Mucosa of rectum (tissue), 2 donors: ENCODE measurements around the gene CHURC1.
A peak's percentile ranks its signal among the peaks of the same experiment; 100 is the strongest.

Experiments
- H3K27ac ChIP-seq, 2 donors: one replicate each; pipeline ENCODE4 v1.7.0; 2013; ENCODE audit warnings: inconsistent platforms in 2 of 2, low read depth in 2 of 2, low read length in 2 of 2
- H3K27me3 ChIP-seq, 2 donors: one replicate each; pipeline ENCODE4 v1.7.0; 2013; ENCODE audit warnings: low read length in 2 of 2; ENCODE audit not compliant: control insufficient read depth in 2 of 2, insufficient read depth in 2 of 2
- H3K36me3 ChIP-seq, 2 donors: one replicate each; pipeline ENCODE4 v1.7.0; 2013; ENCODE audit warnings: low read length in 2 of 2; ENCODE audit not compliant: control insufficient read depth in 2 of 2, insufficient read depth in 2 of 2
- H3K4me1 ChIP-seq, 2 donors: one replicate each; pipeline ENCODE4 v1.7.0; 2013; ENCODE audit warnings: low read length in 2 of 2, mild to moderate bottlenecking in 1 of 2; ENCODE audit not compliant: control insufficient read depth in 2 of 2, insufficient read depth in 2 of 2
- H3K4me3 ChIP-seq, 2 donors: one replicate each; pipeline ENCODE4 v1.7.0; 2013; ENCODE audit warnings: low read length in 2 of 2
- H3K9ac ChIP-seq, 2 donors: one replicate each; pipeline ENCODE4 v1.7.0; 2013; ENCODE audit warnings: low read length in 2 of 2, low read depth in 1 of 2, mild to moderate bottlenecking in 1 of 2
- H3K9me3 ChIP-seq, 2 donors: one replicate each; pipeline ENCODE4 v1.7.0; 2013; ENCODE audit warnings: low read length in 2 of 2; ENCODE audit not compliant: control insufficient read depth in 2 of 2
- donor health status: healthy.
- donor health status: Normal muscosa, but diverticular disease.

Gene CHURC1

DNA sequence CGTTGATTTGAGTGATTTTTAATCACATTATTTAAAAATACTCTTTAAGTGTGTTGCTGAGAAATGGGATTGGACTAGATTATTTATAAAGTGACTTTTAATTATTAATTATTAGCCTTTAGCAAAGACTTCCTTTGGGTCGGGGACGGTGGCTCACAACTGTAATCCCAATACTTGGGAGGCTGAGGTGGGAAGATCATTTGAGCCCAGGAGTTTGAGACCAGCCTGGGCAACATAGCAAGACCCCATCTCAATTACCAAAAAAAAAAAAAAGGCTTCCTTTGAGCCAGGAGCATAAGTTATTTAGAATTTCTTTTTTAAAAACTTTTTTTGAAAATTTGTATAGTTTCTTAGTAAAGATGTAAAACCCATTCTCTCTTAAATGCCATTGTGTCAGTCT lies 8.8 kb downstream of the CHURC1 start:
- Histone ChIP-seq H3K27ac (no peak overlapping the region), H3K9ac (no peak overlapping the region), H3K9me3 (no peaks in the 10 kb centered on the region), H3K4me3 (no peak overlapping the region), H3K4me1 (no peaks in the 10 kb centered on the region), H3K27me3 (no peaks in the 10 kb centered on the region), H3K36me3 (peaks cover 21 to 26% of the 10 kb centered on the region in 2 donors)

DNA sequence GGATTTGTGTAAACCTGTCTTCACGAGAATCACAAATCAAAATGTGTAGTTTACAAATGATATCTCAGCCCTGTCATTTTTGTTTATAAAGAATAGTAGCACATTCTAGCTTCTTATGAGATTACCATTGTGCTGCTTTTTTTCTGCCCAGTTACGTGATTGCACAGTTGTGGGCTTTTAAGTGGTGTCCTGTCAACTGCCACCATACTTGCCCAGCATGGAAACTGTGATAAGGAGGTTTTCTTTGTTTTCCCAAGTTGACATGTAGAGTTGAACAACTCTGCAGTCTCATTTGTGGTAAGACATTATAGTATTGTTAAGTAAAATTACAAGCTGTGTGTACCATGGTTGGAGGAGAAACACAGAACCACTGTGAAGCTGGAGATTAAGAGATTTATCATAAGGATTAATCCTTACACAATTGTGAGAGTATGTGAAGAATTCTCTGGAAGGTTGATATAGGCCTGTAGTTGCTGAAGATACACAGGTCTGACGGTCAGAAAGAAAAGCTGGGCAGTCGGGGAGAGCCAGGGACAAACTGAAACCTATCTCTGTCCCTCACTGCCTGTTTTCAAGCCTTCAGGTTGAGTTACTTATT lies 12.2 kb downstream of the CHURC1 start:
- no peaks in the 10 kb centered on the region for H3K27me3 ChIP-seq
- no peak overlapping the region for H3K4me3 ChIP-seq
- H3K9me3 ChIP-seq: no peaks in the 10 kb centered on the region
- peaks cover 0 to 22% of the 10 kb centered on the region in 2 donors for H3K4me1 ChIP-seq
- no peak overlapping the region for H3K9ac ChIP-seq
- no peak overlapping the region for H3K27ac ChIP-seq
- peaks cover 31 to 37% of the 10 kb centered on the region in 2 donors for H3K36me3 ChIP-seq

DNA sequence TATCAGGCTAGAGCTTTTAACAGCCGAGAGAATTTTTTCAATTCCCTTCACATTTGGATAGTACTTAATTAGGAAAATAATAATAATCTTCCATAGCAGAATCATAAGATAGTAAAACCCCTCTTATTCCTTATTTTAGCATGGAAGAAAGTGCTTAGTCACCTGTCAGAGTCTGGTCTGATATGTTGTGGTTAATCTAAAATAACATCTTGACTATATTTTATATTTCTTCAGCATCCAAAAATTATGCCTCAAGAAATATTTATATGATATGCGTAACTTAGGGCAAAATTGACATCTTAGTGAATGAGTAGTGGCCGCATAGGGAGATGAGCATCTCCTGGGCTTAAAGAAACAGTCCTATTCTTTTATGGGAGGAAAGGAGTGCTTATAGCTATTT lies 12.8 kb downstream of the CHURC1 start:
- H3K9ac ChIP-seq: no peak overlapping the region
- H3K36me3 ChIP-seq: peaks cover 33 to 38% of the 10 kb centered on the region in 2 donors

DNA sequence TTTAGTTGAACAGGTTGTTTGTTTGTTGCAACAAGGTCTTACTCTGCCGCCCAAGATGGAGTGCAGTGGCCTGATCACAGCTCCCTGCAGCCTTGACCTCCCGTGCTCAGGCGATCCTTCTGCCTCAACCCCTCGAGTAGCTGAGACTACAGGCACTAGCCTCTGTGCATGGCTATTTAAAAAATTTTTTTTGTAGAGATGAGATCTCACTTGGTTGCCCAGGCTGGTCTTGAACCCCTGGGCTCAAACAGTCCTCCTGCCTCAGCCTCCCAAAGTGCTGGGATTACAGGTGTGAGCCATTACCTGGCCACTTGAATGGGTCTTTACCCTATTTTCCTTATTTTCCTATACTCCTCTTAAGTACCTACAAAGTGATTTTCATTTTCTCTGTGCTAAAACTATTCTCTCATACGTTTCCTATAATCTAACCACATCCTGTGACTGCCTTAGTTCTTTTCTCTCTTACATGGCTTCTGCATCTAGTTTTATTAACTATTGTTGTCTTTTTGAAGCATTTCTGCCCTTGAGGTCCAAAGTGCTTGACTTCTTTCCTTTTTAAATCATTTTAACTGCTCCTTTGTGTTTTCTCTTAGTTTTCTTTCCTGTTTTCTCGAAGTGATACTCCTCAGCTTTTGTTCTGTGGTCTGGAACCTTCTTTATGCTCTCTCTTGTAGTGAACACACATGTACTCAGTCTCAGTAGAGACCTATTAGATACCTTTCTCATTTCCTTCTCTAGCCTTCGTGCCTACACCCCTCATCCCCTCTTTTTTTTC lies 14.2 kb downstream of the CHURC1 start:
- H3K36me3 ChIP-seq: peaks cover 43 to 46% of the 10 kb centered on the region in 2 donors
- no peak overlapping the region for H3K4me3 ChIP-seq
- no peaks in the 10 kb centered on the region for H3K9me3 ChIP-seq
- H3K4me1 ChIP-seq: peaks cover 0 to 23% of the 10 kb centered on the region in 2 donors
- H3K27me3 ChIP-seq: no peaks in the 10 kb centered on the region
- no peak overlapping the region for H3K9ac ChIP-seq
- peak overlapping the region in 1 of 2 donors; percentile 32 for H3K27ac ChIP-seq

More for the DNA sequence above, 12.8 kb downstream of the CHURC1 start:
- Histone ChIP-seq H3K9me3 (no peaks in the 10 kb centered on the region), H3K4me3 (no peak overlapping the region), H3K27me3 (no peaks in the 10 kb centered on the region), H3K27ac (no peak overlapping the region), H3K4me1 (peaks cover 0 to 23% of the 10 kb centered on the region in 2 donors)

DNA sequence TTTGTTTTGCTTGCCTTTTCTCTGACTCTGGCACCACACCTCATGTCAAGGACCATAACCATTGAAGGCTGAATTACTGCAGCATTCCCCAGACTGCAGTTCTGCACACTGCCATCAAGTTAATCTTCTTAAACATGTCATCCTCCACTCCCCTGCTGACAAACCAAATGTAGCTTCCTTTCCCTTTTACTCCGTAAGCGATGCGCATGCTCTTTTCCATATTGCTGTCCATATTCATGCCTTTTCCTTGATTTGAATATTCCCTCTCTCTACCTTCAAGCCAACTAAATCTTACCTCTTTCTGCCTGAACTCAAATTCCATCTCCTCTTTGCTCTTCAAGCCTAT lies 14.7 kb downstream of the CHURC1 start:
- peak overlapping the region in 1 of 2 donors; percentile 32 for H3K27ac ChIP-seq
- H3K36me3 ChIP-seq: peaks cover 45 to 46% of the 10 kb centered on the region in 2 donors
- H3K9ac ChIP-seq: no peak overlapping the region
- H3K4me1 ChIP-seq: peaks cover 0 to 23% of the 10 kb centered on the region in 2 donors
- H3K27me3 ChIP-seq: no peaks in the 10 kb centered on the region
- H3K4me3 ChIP-seq: no peak overlapping the region
- H3K9me3 ChIP-seq: no peaks in the 10 kb centered on the region

DNA sequence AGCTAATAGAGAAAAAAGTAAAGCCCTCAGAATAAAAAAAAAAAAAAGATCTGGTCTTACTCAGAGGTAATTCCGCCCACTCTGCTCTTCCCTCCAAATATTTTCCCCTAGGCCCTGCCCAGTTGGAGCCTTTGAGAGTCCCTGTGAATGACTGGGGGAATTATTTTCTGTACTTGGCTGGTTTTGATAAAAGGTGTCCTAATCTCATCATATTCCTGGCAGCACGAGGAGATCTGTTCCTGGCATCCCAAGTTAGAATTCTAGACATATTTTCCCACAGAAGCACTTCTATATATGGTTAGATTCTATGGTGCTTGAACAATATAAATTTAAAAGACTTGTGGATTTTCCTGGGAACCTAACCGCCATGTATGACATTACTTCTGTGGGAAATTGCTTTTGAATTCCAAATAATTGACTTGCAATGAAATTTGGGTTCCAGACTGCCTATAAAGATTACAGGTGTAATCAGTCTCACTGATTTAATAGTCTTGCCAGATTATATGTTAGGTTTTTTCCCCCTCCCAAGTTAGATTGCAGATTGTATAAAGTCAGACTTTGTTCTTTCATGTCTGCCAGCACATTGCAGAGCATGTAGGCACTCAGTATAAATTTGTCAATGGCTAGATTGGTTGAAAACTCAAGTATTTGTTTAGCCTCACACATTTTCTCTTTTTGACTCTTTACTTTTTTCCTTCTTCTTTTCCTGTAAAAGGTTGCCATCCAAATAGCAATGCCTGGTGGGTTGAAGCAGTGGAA lies 16.0 kb downstream of the CHURC1 start:
- Histone ChIP-seq H3K36me3 (peaks cover 40 to 42% of the 10 kb centered on the region in 2 donors), H3K9me3 (no peaks in the 10 kb centered on the region), H3K27me3 (no peaks in the 10 kb centered on the region), H3K4me3 (no peak overlapping the region), H3K4me1 (peaks cover 0 to 23% of the 10 kb centered on the region in 2 donors), H3K27ac (peak overlapping the region; percentile 27 to 53), H3K9ac (no peak overlapping the region)

DNA sequence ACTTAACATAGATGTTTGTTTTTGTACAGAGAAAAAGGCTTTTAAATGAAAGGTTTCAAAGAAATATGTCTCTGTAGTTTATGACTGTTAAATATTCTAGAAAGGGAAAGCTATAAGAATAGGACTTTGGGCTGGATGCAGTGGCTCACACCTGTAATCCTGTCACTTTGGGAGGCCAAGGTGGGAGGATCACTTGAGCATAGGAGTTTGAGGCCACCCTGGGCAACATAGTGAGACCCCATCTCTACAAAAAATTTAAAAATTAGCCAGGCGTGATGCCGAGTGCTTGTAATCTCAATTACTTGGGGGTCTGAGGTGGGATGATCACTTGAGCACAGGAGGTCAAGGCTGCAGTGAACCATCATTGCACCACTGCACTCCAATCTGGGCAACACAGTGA lies 16.9 kb downstream of the CHURC1 start:
- Histone ChIP-seq H3K4me3 (no peak overlapping the region), H3K4me1 (peaks cover 0 to 23% of the 10 kb centered on the region in 2 donors), H3K27ac (no peak overlapping the region), H3K9ac (no peak overlapping the region), H3K9me3 (no peaks in the 10 kb centered on the region), H3K27me3 (no peaks in the 10 kb centered on the region), H3K36me3 (peaks cover 39 to 42% of the 10 kb centered on the region in 2 donors)

DNA sequence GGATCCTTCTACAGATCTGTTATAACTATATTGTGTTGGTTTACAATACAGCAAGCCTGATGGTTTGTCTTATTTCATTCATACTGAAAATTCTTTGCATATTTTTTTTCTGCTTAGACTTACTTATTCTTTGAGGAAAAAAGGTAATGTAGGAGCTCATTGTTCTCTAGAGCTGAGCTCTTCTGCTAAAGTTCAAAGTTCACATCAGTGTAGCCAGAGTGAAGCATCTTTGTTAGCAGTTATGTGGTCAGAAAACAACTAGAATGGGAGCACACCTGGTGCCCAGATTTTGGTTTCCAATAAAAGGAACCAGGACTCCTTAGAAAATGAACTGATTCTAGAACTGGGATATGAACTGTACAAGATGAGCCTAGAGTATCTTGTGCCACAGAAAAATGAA lies 18.0 kb downstream of the CHURC1 start:
- H3K36me3 ChIP-seq: peaks cover 28 to 34% of the 10 kb centered on the region in 2 donors
- H3K4me3 ChIP-seq: no peak overlapping the region
- H3K27ac ChIP-seq: no peak overlapping the region
- no peaks in the 10 kb centered on the region for H3K9me3 ChIP-seq
- no peaks in the 10 kb centered on the region for H3K27me3 ChIP-seq
- peaks cover 0 to 23% of the 10 kb centered on the region in 2 donors for H3K4me1 ChIP-seq
- no peak overlapping the region for H3K9ac ChIP-seq

DNA sequence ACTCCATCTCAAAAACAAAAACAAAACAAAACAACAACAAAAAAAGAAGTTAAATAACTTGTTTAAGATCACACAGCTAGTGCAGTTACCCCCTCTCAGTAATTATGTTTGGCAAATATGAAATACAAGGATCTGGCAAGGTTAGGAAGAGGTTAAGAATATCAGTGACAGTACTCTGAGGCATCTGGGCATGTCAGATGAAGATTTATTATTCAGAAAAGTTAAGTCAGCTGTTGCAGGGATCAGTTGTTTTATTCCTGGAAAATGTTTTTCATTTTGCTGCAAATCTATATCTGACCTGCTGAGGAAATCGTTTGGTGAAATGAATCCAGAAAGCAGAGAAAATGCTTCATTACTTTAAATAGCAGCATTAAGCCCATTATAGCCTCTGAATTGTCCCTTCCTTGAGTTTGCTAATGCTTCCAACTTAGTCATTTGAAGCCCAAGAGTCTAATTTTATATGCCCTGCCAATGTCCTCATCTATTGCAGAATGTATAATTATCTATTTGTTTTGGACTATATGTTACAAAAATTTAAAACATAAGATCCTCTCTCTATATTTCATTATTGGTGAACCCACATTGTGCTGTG lies 20.2 kb downstream of the CHURC1 start:
- H3K9ac ChIP-seq: no peak overlapping the region
- no peaks in the 10 kb centered on the region for H3K9me3 ChIP-seq
- H3K27me3 ChIP-seq: no peaks in the 10 kb centered on the region
- no peak overlapping the region for H3K27ac ChIP-seq
- H3K36me3 ChIP-seq: peaks cover 20 to 22% of the 10 kb centered on the region in 2 donors
- peaks cover 8 to 24% of the 10 kb centered on the region in 2 donors for H3K4me1 ChIP-seq
- no peak overlapping the region for H3K4me3 ChIP-seq
